ENCODE results near the gene CADPS2.

Gene CADPS2

DNA sequence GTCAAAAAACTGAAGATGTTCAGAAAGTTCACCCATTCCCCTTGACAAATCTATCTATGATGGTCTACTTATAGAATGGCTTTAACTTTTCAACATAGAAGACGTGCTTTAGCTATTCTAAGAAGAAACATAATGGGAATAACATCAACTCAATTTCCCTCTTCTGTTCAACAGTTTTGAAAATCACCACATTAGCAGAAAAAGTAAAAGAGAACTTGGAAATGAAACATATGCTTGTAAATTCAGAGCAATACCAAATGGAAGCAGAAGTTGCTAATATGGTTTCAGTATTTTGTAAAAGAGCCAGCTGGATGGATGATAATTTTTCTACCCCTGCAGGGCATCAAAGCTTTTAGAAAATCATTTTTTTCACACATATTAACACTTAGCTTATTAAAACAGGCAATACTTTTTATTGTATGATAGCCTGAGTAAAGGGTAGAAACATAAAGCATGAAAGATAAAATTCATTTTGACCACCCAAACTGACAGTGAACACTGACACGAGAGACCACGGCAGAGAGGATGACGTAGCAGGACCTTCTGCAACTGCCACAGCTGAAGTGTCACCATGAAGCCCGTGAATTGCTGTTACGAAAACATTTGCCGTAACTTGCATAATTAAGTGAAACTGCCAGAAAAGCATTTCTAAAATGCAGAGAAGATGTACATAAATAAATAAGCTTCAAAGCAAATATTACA, 542.5 kb downstream of the CADPS2 start:
- DNase-seq, result no peak

DNA sequence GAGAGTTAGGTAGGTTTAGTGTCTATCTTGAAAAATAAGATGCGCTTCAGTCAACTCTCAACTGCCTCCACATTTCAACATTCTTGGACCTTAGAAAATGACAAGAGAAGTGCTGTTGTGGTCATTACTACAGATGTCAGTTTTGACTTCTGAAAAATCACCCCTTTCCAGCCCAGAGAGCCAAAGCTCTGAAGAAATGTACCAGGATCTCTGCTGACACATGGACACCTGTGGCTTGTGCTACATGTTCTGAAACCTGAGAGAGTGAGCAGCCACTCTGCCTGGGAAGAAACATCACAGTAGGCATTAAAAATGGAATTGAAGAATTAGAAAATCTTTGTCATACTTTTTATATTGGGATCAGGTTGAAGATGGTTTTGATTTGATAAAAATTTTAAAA, 545.8 kb downstream of the CADPS2 start:
- no peak for DNase-seq

DNA sequence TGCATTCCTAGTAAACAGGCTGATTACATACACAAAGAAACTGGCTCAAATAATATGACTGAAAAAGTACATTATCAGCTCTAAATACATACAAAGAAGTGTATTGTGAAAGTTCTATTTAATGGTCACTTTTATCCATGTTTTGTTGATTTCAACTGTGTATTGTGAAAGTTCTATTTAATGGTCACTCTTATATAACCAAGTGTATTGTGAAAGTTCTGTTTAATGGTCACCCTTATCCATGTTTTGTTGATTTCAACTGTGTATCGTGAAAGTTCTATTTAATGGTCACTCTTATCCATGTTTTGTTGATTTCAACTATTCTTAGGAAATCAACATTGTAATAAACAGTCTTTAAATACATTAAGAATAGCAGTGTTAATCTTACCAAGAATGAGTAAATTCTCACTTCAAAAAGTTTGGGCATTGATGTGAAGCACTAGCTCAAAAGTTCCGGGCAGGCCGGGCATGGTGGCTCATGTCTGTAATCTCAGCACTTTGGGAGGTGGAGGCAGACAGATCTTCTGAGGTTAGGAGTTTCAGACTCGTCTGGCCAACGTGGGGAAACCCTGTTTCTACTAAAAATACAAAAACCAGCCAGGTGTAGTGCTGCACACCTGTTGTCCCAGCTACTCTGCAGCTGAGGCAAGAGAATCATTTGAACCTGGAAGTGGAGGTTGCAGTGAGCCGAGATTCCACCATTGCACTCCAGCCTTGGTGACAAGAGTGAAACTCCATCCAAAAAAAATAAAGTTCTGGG, 546.9 kb downstream of the CADPS2 start:
- no peak for DNase-seq

DNA sequence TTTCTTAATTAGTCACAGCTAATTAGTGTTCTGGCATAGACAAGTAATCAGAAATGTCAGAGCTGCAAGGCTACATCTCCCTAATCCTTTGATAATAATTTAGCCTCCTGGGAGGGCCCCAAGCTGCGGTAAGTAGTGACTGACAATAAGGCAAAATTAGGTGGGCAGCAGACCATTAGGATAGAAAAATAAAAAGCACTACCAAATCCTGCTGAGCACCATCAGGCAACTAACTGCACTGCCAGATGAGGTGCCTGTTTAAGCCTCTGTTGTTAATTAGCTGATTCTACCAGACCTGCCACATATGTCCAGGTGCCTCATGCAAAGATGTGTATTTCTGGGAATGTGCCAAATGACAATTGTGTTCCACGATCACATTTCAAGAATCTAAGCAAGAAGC, 549.2 kb downstream of the CADPS2 start:
- no peak for DNase-seq

DNA sequence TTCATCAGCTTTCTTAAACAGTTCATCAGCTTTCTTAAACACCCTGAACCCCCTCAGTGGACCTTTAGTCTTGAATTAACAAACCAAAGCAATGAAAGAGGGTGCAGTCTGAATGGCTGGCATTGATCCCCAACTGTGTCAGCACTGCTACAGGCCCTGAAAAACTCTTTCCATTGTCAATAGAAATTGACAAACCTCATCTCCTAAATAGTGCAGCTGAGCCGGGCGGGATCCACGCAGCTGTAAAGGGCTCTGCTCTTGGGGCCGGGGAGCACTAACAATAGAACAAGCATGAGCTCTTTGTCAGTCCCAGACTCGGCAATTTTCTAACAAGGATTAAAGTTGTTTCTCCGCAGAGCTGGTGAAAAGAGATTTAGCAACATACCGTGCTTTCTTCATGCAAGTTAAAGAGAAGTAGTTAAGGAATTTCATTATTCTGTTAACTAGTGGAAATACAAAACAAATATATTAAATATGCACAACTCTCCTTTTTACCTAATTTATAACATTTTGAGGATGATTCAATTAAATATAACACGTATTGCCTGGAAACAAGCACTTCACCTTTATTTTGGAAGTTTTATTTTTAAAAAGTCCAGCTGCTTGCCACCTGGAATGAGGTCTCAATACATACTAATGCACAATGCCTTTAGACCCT, 557.0 kb downstream of the CADPS2 start:
- DNase-seq, result no peak

DNA sequence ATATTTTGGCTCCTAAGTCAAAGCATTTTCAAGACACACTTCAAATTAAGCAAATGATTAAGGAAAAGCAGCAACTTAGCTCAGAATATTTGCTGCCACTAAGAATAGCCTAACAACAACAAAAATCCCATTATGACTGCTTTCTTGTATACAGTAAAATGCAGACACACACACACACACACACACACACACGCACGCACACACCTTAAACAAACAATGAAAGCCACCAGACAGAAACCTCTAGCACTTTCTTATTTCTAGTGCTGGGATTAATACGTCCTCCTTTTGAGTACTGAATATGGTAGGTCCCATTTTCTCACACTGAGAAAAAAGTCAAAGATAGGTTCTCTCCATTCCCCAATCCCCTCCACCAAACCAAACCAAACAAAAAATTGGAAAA, 558.3 kb downstream of the CADPS2 start:
- DNase-seq, result no peak

DNA sequence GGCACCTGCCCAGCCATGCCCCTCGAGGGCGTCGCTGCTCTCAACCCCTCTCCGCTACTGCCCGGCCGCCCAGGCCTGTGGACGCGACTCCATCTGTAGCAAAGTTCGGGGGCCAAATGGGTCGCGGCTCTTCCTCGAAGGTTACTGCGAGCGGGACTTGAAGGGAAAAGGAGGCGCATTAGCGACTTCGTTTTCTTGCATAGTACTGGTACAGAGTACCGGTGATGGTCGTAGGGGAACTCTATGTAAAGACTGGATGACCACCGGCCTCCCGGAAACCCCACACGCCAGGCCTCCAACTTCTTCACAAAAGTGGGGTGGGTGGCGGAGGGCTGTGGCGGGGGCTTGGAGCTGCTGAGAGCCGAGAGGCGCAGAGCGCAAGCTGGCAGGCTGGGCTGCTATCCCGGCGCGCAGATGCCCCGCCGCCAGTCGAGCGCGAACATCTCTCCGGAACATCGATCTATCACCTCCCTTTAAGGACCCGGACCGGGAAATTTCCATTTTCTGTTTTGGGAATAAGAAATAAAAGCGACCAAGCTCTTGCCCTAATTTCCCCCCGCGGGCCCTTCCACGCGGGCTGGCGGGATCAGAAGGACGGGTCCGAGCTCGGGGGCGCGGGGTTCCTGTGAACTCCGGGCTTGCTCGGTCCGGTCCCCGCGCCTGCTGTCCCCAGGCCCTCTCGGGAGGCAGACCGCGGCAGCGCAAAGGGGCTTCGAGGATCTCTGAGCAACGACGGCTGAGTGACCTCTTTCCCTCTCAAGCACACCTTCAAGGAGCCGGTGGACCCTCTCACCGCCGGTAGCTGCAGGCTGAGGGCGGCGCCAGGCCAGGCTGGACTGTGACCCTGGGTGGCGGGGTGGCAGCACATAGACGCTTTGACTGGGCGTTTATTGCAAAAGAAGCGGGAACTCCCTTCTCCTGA, 569.5 kb downstream of the CADPS2 start:
- no peak for DNase-seq

DNA sequence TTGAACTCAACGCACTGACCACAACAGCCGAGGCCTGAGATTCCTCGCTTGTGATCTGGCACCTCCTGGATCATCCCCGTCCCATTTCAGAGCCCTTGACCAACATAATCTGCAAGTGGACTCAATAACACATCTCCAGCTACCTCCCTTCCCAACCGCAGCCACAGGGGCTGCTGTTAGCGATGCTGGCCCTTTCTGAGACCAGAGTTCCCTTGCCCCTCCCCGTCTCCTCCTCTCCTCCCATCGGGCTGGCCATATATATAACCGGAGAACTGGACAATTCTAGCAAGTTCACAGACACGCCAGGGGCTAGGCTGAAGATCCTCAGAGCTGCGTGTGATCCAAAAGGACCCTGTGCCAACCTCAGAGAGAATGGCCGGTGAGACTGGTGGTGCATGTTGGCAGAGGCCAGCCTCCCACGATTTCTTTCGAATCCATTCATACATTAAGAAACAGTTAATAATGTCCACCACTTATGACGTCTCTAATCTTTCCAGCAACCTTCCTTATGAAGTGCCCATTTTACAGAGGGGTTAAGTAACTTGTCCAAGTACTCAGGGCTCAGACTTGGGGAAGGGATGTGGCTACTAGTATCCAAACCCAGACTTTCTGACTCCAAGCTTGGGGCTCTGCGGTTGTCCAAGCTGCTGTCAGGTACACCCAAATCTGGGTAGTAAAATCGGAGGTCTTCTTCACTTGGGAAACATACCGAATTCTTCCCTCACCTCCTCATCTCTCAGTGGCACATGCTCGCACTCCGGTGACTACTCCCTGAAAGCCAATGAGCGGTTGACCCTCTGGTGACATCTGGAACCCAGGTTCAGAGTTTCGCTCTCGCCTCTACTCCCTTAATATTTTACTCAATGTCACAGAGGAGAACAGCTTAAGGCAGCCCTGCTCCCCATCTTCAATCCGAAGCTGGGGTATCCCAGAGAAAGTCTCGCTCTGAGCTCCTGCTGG, 570.5 kb downstream of the CADPS2 start:
- no peak for DNase-seq

DNA sequence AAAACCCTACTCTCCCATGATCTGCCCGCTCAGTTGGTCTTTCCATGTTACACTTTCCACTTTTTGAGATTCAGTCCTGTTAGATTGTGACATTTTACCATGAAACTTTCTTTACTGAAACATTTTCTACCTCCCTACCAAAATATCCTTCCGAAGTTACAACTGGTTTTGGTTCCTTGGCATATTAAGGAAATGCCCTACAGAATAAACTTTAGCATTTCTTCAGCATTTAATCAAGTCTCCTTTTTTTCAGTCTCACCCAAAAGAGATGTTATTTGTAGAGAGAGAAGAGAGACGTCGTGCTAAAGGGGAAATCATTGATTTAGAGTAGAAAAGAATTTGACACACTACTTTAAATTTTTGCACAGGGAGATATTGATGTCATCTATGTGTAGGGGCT, 572.0 kb downstream of the CADPS2 start:
- no peak for DNase-seq

DNA sequence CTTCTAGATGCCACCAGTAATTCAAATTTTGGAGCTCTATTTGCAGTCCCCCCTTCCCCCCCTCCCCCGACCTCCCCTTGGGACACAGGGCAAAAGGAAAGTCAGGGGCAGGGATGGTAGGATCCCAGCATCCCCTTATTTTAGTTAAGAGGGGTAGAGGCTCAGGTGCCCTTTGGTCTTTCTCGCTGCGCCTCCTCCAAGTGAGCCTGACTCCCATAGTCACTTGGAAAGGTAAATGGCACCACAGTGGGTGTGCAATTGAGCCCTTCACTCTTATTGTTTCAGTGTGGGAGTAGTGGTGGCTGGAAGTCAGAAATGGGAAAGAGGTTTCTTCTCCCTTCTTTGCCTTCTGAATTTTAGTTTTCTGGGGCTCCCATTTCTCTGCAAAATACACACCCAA, 573.5 kb downstream of the CADPS2 start:
- DNase-seq, result no peak

DNA sequence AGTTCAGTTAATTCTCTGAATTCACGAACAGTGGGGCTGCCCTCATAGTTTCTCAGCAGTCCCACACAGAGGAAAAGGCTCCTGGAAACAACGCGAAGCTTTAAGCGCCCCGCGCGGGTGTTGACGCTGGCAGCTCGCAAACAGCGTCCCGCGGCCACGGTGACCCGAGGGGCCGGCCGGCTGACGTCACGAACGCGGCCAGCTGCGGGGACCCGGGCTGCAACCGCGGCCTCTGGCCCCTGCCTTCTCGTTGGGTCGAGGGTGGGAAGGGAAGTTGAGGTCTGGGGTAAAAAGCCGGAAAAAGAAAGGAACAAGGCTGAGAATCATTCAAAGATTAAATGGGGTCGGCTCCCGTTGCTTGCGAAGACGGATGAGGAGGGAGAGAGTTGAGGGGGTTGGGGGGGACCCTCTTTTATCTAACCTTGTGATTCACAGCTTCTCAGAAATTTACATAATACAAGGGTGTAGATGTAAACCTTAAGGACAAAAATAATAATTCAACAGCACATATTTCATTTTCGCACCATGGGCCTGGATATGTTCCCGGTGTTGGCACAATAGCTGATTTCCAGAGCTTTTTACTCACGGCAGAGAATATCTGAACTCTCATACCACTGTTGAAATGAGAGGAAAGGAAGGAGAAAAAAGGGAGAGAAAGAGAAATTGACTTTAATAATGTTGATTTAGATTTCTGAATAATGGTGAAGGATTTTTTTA, 574.4 kb downstream of the CADPS2 start:
- DNase-seq, result no peak

DNA sequence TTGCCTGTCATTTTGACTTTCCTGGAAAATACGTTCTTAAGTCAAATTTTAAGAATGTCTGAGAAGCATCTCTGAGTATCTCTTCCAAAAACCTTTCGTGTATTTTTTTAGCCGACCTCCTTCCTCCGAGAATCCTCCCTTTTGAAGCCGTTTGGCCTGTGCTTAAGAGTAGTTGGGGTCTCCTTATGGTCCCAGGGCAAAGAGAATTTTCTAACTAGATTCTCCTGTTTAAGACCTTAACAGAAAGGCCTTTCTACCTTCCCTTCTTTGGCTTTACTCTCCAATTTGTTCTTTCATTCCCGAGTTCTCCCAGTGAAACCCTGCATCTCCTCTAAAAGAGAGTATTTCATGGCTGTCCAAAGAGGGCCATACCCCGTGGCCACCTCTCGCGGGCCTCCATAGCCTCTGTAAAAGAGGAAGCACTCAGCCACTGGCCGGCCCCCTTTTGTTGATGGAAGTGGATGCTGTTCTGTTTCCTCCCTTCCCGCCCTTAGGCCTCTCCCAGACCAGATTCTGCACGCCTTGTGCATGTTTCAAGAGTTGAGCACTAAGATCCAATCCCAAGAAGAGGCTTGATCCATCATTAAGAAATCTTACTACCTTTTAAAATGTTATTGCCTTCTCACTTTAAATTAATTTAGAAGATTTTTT, 575.1 kb downstream of the CADPS2 start:
- DNase-seq, result no peak

DNA sequence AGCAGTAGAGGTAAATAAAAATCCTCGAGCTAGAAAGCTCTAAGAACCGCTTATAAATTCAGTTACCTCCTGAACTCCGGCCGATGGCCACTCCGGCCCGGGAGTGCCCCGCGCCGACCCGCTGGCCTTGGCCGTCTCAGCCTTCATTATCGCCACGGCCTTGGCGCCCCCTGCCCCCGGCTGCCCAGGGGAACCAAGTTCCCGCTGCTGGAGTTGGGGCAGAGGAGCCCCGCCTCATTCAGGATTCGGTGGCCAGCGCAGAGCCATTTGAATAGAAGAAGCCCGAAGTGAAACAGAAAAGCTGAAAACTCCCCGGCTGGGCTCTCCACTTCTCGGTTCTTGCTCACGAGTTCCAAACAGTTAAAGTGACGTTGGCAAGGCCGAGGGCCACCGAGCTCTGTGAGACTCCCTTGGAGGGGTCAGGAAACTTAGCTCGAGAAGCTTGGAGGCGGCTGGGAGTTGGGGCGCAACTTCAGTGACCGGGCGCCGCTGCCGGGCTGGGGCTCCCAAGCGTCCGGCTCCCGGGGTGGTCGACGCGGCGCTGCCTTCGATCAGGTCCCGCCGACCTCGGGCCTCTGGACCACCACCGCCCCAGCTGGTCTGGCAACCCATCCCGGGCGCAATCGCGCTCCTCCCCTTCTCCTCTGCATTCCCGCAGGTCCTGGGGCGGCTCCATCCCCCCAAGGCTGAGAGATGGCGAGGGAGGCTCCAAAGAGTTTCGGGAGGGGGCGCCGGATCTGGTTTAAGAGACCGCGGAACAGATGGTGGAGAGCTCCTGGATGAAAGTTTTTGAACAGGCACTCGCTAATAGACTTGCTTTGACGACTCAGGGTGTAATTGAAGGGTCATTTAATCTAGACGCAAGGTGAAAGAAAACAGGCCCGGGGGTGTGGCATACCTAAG, 575.9 kb downstream of the CADPS2 start:
- DNase-seq, result no peak

DNA sequence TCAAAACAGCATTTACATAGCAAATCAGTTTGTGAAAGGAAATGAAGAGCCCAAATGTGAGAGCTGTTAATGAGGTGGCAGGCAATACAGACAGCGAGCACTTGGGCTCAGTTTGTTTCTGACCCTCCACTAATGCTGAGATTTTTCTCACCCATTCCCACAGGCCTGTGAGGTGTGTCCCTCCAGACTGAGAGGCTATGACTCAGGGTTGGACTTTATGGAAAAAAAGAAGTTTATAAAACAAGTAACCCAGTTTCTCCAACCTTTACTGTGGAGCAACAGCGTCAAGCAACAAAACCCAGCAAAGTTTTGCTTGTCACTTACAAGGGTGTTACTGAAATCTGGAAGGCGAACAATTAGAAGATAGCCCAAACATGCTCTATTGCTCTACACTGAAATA, 576.8 kb downstream of the CADPS2 start:
- DNase-seq, result no peak

DNA sequence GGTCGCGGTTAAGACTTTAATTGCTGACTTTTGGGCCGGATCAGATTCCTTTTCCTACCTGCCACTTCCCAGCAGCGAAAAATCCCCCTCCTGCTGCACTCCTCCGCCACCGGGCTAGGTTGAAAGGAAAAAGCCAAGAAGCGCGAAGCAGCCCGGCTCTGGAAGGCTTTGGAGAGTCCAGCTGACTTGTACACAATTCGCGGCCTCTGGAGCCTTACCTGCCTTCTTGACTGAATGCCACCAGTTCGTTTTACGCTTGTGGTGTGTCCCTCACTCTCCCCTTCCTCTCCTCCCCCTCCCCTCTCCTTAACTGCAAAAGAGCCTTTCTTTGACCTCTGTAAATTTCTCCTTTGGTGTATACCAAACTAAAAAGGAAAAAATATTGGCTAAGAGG, 579.0 kb downstream of the CADPS2 start:
- no peak for DNase-seq

DNA sequence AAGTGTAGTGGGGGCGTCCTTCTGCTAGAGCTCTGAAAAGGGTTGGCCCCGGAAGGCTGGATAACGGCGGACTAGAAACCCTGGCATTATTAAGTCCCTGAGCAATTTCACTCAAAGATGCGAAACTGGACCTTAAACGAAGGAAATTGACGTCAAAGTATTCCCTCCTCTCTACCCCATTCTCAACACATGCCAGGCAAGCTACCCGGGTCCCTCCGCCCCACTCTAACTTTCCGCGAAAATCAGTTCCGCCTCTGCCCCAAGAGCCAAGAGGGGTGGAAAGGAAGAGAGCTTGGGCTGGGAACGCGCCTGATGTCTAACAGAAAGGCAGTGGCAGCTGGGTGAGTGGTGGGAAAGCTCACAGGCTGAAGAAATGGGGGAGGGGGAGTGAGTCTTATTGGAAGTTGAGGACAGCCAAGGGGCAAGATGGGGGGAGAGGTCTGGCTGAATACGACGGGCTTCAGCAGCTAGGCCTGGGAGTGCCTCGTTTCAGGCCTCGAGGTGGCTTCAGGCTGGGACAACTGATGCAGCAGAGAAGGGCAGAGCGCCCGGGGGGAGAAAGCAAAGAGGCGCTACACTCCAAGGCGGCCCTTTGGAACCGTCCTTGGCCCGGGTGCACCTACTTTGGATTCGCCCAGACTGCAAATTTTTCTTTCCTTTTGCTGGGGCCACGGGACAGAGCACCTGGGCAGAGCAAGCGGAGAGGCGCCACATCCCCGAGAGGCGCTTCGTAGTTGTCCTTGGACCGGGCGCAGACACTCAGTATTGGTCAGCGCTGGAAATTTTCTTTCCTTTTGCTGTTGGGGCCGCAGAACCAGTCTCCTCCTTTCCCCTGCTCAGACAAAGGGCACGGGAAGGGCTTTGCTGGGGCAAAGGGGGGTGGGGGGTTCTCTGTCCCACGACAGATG, 579.7 kb downstream of the CADPS2 start:
- DNase-seq, result no peak

DNA sequence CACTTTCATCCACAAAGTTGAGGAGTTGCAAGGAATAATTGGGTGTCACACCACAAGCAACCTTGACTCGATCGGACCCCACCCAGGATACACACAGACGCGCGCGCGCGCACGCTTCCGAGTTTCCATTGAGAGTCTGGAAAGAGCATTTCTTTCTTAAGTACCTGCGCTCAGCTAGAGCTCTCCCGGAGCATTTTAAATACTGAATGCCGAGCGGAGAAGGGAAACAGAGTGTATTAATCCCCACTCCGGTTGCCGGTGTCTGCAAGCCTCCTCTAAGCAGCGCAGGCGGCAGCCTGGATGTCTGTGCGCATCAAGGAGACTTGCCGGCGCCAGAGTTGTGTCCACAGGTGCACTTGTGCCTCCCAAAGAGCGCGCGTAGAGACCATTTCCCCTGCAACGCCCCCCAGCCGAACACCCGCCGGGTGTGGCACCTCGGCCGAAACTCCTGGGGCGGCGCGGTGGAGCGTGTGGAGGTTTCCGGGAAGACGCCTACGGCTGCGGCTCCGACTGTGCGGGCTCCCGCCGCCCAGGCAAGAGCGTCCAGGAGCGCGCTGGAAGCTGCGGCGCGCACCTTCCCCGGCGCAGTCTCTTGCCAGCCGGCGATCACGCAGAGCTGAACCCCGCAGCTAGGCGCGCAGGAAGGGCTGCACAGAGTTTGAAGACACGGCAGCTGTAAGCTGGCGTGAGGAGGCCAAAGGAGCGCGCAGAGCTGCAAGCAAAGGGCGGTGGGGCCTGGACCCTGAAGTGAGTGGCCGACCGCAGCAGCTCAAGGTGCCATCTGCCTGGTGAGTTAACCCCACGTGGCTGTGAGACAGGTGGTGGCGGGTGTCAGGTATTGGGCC, 580.6 kb downstream of the CADPS2 start:
- no peak for DNase-seq
